ENCODE data around the gene GLRX2.
"Not testable (repeated sequence)": the region's sequence is repeated elsewhere in the genome, so short reads cannot be mapped to it uniquely, and the experiment has no call there.

GLRX2 gene

GRCh38 chr1:193062698-193063463 lies 42.3 kb downstream of the GLRX2 start:
- DNase-seq (ENCODE audit: low read depth), result no peak

- no peak for DNase-seq (ENCODE audit: low read depth)
These were observed 44.3 kb downstream of the GLRX2 start for GRCh38 chr1:193060938-193061337.

GRCh38 chr1:193060406-193060805 lies 44.8 kb downstream of the GLRX2 start:
- DNase-seq (ENCODE audit: low read depth), result no peak

- no peak for DNase-seq (ENCODE audit: low read depth)
These were observed 45.2 kb downstream of the GLRX2 start for GRCh38 chr1:193060115-193060403.

- DNase-seq (ENCODE audit: low read depth), result peak; percentile 87
These were observed 45.7 kb downstream of the GLRX2 start, which contains the start of the genes RO60 and UCHL5 for GRCh38 chr1:193059282-193060114. TSS of gene RO60 (plus strand) at chr1:193059612. CDS start at chr1:193069055, 9,443 bp downstream. TSS of gene UCHL5 (minus strand) at chr1:193059360. CDS start at chr1:193059260, 100 bp downstream.

- DNase-seq (ENCODE audit: low read depth), result peak; percentile 42
These were observed 46.5 kb downstream of the GLRX2 start for GRCh38 chr1:193058529-193059281.

- no peak for DNase-seq (ENCODE audit: low read depth)
These were observed 51.0 kb downstream of the GLRX2 start for GRCh38 chr1:193054169-193054675.

GRCh38 chr1:193048913-193049312 lies 56.3 kb downstream of the GLRX2 start:
- DNase-seq (ENCODE audit: low read depth), result not testable (repeated sequence)

Data from stimulated activated CD8-positive, alpha-beta memory T cell treated with anti-CD3 and anti-CD28 coated beads, Interleukin-12 subunit alpha, Interleukin-12 subunit beta, amount 100 ng/mL, for 4 hours (primary cell).